Measurements from ENCODE around the gene TTYH3. TPM values are rescaled to one million over a fixed set of nuclear protein-coding genes. Genes with fewer than 3 reads are reported as not detected.

TTYH3 gene
- total and polyA plus RNA-seq, 2 of the 13 experiments (the other 11 are each of a cell fraction or from before 2014, with no cell fraction given), result 26.3 to 50.0 TPM

DNA sequence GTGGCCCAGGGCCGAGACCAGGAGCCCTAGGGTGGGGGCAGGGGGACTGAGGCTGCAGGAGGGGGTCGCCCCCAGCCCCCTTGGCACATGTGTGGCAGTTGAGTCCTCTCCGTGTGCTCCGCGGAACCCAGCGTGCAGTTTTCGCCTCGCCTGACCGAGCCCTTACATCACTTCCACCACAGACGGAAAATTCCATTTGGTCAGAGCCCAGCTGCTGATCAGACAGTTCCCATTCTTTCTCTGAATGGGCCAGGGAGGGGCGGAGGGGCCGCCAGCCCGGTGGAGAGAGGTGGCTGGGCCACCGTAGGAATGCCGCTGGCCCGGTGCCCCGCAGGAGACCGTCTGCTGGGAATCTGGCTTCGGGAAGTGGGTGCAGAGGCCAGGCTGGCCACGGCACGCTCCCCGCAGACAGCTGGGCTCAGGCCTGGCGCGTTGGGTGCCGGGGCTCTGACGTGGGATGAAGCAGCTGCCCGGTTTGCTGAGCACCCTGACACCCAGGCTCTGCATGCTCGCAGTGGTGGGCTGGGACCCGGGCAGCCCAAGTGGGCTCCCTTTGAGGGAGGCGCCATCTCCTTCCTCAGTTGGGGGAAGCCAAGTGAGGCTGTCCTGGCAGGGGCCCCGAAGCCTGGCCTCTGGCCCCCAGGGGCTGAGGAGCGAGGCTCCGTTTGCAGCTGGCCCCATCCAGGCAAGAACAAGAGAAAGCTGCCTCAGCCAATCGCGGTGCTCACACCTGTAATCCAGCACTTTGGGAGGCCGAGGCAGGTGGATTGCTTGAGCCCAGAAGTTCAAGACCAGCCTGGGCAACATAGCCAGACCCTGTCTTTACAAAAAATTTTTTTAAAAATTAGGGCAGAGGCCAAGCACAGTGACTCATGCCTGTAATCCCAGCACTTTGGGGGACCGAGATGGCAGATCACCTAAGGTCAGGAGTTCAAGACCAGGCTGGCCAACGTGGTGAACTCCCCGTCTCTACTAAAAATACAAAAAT, 9.9 kb downstream of the TTYH3 start (continued):
- TF ChIP-seq, protein P1, sequence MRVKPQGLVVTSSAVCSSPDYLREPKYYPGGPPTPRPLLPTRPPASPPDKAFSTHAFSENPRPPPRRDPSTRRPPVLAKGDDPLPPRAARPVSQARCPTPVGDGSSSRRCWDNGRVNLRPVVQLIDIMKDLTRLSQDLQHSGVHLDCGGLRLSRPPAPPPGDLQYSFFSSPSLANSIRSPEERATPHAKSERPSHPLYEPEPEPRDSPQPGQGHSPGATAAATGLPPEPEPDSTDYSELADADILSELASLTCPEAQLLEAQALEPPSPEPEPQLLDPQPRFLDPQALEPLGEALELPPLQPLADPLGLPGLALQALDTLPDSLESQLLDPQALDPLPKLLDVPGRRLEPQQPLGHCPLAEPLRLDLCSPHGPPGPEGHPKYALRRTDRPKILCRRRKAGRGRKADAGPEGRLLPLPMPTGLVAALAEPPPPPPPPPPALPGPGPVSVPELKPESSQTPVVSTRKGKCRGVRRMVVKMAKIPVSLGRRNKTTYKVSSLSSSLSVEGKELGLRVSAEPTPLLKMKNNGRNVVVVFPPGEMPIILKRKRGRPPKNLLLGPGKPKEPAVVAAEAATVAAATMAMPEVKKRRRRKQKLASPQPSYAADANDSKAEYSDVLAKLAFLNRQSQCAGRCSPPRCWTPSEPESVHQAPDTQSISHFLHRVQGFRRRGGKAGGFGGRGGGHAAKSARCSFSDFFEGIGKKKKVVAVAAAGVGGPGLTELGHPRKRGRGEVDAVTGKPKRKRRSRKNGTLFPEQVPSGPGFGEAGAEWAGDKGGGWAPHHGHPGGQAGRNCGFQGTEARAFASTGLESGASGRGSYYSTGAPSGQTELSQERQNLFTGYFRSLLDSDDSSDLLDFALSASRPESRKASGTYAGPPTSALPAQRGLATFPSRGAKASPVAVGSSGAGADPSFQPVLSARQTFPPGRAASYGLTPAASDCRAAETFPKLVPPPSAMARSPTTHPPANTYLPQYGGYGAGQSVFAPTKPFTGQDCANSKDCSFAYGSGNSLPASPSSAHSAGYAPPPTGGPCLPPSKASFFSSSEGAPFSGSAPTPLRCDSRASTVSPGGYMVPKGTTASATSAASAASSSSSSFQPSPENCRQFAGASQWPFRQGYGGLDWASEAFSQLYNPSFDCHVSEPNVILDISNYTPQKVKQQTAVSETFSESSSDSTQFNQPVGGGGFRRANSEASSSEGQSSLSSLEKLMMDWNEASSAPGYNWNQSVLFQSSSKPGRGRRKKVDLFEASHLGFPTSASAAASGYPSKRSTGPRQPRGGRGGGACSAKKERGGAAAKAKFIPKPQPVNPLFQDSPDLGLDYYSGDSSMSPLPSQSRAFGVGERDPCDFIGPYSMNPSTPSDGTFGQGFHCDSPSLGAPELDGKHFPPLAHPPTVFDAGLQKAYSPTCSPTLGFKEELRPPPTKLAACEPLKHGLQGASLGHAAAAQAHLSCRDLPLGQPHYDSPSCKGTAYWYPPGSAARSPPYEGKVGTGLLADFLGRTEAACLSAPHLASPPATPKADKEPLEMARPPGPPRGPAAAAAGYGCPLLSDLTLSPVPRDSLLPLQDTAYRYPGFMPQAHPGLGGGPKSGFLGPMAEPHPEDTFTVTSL (CRISPR knock-in tag; IDR thresholded peaks at IDR 0.05; ENCODE audit: borderline replicate concordance), result peak; percentile 46; the same call in 1 of the 2 replicates
- TF ChIP-seq ONECUT2 (CRISPR knock-in tag; IDR thresholded peaks at IDR 0.05) (no peak), PLRG1 (conservative IDR thresholded peaks at IDR 0.05) (no peak), ASH2L (IDR thresholded peaks at IDR 0.05; ENCODE audit: insufficient read length, low read depth, low read length) (no peak), SOX6 (IDR thresholded peaks at IDR 0.05) (no peak), SOX6 (CRISPR knock-in tag; IDR thresholded peaks at IDR 0.05) (peak; percentile 74), TEAD3 (CRISPR knock-in tag; optimal IDR thresholded peaks at IDR 0.05; ENCODE audit: borderline replicate concordance) (peak; percentile 86), PCBP1 (IDR thresholded peaks at IDR 0.05; ENCODE audit: borderline replicate concordance, low read depth, low read length) (no peak), PAF1 (CRISPR knock-in tag; IDR thresholded peaks at IDR 0.05) (no peak), KLF16 (CRISPR knock-in tag; IDR thresholded peaks at IDR 0.05) (peak in 1 of 2 experiments; percentile 51; a peak in 1 of 4 replicates), ZNF256 (CRISPR knock-in tag; conservative IDR thresholded peaks at IDR 0.05) (no peak), ZNF670 (CRISPR knock-in tag; IDR thresholded peaks at IDR 0.05; ENCODE audit: borderline replicate concordance) (no peak)
- TF ChIP-seq, protein P2, sequence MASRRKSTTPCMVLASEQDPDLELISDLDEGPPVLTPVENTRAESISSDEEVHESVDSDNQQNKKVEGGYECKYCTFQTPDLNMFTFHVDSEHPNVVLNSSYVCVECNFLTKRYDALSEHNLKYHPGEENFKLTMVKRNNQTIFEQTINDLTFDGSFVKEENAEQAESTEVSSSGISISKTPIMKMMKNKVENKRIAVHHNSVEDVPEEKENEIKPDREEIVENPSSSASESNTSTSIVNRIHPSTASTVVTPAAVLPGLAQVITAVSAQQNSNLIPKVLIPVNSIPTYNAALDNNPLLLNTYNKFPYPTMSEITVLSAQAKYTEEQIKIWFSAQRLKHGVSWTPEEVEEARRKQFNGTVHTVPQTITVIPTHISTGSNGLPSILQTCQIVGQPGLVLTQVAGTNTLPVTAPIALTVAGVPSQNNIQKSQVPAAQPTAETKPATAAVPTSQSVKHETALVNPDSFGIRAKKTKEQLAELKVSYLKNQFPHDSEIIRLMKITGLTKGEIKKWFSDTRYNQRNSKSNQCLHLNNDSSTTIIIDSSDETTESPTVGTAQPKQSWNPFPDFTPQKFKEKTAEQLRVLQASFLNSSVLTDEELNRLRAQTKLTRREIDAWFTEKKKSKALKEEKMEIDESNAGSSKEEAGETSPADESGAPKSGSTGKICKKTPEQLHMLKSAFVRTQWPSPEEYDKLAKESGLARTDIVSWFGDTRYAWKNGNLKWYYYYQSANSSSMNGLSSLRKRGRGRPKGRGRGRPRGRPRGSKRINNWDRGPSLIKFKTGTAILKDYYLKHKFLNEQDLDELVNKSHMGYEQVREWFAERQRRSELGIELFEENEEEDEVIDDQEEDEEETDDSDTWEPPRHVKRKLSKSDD (CRISPR knock-in tag; IDR thresholded peaks at IDR 0.05; ENCODE audit: low read depth), result 0 out of 2 replicates have a peak, but pooled peaks have one; percentile 44
- TF ChIP-seq, protein P3, sequence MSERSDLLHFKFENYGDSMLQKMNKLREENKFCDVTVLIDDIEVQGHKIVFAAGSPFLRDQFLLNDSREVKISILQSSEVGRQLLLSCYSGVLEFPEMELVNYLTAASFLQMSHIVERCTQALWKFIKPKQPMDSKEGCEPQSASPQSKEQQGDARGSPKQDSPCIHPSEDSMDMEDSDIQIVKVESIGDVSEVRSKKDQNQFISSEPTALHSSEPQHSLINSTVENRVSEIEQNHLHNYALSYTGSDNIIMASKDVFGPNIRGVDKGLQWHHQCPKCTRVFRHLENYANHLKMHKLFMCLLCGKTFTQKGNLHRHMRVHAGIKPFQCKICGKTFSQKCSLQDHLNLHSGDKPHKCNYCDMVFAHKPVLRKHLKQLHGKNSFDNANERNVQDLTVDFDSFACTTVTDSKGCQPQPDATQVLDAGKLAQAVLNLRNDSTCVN (CRISPR knock-in tag; IDR thresholded peaks at IDR 0.05; ENCODE audit: borderline replicate concordance), result peak; percentile 46; the same call in 1 of the 2 replicates
- TF ChIP-seq, protein P4, sequence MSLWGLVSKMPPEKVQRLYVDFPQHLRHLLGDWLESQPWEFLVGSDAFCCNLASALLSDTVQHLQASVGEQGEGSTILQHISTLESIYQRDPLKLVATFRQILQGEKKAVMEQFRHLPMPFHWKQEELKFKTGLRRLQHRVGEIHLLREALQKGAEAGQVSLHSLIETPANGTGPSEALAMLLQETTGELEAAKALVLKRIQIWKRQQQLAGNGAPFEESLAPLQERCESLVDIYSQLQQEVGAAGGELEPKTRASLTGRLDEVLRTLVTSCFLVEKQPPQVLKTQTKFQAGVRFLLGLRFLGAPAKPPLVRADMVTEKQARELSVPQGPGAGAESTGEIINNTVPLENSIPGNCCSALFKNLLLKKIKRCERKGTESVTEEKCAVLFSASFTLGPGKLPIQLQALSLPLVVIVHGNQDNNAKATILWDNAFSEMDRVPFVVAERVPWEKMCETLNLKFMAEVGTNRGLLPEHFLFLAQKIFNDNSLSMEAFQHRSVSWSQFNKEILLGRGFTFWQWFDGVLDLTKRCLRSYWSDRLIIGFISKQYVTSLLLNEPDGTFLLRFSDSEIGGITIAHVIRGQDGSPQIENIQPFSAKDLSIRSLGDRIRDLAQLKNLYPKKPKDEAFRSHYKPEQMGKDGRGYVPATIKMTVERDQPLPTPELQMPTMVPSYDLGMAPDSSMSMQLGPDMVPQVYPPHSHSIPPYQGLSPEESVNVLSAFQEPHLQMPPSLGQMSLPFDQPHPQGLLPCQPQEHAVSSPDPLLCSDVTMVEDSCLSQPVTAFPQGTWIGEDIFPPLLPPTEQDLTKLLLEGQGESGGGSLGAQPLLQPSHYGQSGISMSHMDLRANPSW (CRISPR knock-in tag; IDR thresholded peaks at IDR 0.05; ENCODE audit: borderline replicate concordance), result no peak

Measured in HepG2 (cell line).